Chondrocyte (in vitro differentiated cells): ENCODE results near the gene MBD6. TPM values are rescaled to one million over a fixed set of nuclear protein-coding genes. Genes with fewer than 3 reads are reported as not detected.
"Not testable (repeated sequence)": the region's sequence is repeated elsewhere in the genome, so short reads cannot be mapped to it uniquely, and the experiment has no call there.

Source experiments
- DNase-seq: peaks from one replicate; pipeline ENCODE4 v3.0.0; 2021; ENCODE audit warnings: mixed read lengths, low spot score
- H3K27ac Mint-ChIP-seq: one replicate; pipeline ENCODE4 v1.8.0; 2021; ENCODE audit warnings: mild to moderate bottlenecking, moderate library complexity, mixed read lengths; ENCODE audit not compliant: unreplicated experiment
- H3K27me3 Mint-ChIP-seq: 2 replicates; pipeline ENCODE4 v1.8.0; 2021; ENCODE audit warnings: low read depth, mixed read lengths
- H3K36me3 Mint-ChIP-seq: 2 replicates; pipeline ENCODE4 v1.8.0; 2021; ENCODE audit warnings: low read depth, mixed read lengths
- H3K4me1 Mint-ChIP-seq: 2 replicates; pipeline ENCODE4 v1.8.0; 2021; ENCODE audit warnings: low read depth, mild to moderate bottlenecking, mixed read lengths
- H3K4me3 Mint-ChIP-seq: one replicate; pipeline ENCODE4 v1.8.0; 2021; ENCODE audit warnings: mild to moderate bottlenecking, moderate library complexity, mixed read lengths; ENCODE audit not compliant: unreplicated experiment
- H3K9me3 Mint-ChIP-seq: 2 replicates; pipeline ENCODE4 v1.8.0; 2021; ENCODE audit warnings: low read depth, mixed read lengths
- total RNA-seq: library from RNA; stranded (reverse); gene quantifications from 3 replicates; pipeline ENCODE4 v1.2.1, GENCODE V29; 2021
- TF ChIP-seq, protein P1 (sequence below): fragments of 200-600 bp; sonication (generic); IDR thresholded peaks from 2 replicates; pipeline ENCODE4 v1.5.0; 2021; ENCODE audit warnings: antibody characterized with exemption, mild to moderate bottlenecking, moderate library complexity

MBD6 gene
- total RNA-seq, 1 donor from 2014 or later = 86.5 TPM

DNA sequence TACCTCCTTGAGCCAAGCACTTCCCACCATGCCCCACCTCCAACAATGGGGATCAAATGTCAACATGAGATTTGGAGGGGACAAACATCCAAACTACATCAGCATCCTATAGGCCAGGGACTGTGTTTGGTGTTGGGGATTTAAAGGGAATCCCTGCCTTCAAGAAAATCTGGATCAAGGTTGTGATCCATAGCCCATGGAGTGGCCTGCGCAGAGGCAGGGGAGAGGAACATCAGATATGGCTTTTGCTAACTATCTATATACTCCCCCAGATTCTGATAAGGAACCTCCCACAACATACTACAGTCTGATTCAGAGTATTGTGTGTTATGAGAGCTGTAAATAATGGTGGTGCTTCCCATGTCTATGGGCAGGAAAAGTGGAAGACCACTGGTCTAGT, 32.3 kb downstream of the MBD6 start:
- Mint-ChIP-seq H3K27me3 (no peaks in the 10 kb centered on the region), H3K9me3 (no peaks in the 10 kb centered on the region), H3K27ac (no peak overlapping the region), H3K36me3 (peaks cover 4% of the 10 kb centered on the region), H3K4me3 (no peak overlapping the region), H3K4me1 (peaks cover 39% of the 10 kb centered on the region)
- TF ChIP-seq, protein P1, sequence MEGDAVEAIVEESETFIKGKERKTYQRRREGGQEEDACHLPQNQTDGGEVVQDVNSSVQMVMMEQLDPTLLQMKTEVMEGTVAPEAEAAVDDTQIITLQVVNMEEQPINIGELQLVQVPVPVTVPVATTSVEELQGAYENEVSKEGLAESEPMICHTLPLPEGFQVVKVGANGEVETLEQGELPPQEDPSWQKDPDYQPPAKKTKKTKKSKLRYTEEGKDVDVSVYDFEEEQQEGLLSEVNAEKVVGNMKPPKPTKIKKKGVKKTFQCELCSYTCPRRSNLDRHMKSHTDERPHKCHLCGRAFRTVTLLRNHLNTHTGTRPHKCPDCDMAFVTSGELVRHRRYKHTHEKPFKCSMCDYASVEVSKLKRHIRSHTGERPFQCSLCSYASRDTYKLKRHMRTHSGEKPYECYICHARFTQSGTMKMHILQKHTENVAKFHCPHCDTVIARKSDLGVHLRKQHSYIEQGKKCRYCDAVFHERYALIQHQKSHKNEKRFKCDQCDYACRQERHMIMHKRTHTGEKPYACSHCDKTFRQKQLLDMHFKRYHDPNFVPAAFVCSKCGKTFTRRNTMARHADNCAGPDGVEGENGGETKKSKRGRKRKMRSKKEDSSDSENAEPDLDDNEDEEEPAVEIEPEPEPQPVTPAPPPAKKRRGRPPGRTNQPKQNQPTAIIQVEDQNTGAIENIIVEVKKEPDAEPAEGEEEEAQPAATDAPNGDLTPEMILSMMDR = no peak
- DNase-seq = no peak

DNA sequence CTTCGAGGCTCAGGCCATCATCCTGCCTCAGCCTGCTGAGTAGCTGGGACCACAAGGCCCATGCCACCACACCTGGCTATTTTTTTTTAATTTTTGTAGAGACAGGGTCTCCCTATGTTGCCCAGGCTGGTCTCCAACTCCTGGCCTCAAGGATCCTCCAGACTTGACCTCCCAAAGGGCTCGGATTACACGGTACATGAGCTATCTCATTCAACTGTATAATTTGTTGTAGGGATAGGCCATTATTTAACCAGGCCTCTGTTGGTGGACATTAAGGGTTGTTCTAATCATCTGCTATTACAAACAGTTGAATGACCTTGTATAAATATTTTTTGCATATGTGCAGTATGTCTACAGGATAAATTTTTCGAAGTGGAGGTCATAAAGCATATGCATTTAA, 36.2 kb downstream of the MBD6 start:
- Mint-ChIP-seq H3K4me3 (no peak overlapping the region), H3K9me3 (no peaks in the 10 kb centered on the region), H3K27me3 (peaks cover 8% of the 10 kb centered on the region), H3K4me1 (peaks cover 2% of the 10 kb centered on the region), H3K36me3 (peaks cover 8% of the 10 kb centered on the region), H3K27ac (no peak overlapping the region)
- TF ChIP-seq, protein P1 = no peak
- no peak for DNase-seq

DNA sequence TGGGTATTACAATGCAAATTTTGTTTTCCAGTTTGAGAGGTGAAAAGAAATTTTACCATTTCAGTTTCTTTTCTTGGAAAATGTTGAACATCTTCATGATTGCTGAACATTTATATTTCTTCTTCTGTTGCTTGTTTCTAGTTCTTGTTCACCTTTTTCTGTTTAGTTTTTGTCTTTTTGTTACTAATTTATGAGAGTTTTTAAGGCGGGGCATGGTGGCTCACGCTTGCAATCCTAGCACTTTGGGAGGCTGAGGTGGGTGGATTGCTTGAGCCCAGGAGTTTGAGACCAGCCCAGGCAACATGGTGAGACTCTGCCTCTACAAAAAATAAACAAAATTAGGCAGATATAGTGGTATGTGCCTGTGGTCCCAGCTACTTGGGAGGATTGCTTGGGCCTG, 37.9 kb downstream of the MBD6 start:
- DNase-seq = no peak
- Mint-ChIP-seq H3K27me3 (peaks cover 8% of the 10 kb centered on the region), H3K27ac (no peak overlapping the region), H3K36me3 (peaks cover 12% of the 10 kb centered on the region), H3K9me3 (no peaks in the 10 kb centered on the region), H3K4me3 (no peak overlapping the region), H3K4me1 (no peaks in the 10 kb centered on the region)
- TF ChIP-seq, protein P1 = no peak

DNA sequence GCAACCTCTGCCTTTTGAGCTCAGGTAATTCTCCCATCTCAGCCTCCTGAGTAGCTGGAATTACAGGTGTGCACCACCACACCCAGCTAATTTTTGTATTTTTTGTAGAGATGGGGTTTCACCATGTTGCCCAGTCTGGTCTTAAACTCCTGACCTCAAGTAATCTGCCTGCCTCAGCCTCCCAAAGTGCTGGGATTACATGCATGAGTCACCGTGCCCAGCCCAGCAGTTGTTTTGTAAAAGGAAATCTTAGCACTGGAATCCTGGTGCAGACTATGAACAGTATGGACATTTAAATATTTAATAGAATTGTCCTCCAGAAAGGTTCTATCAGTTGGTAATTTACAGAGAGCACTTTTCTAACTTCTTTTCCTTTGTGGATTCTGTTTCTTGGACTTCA, 38.5 kb downstream of the MBD6 start:
- not testable (repeated sequence) for H3K27ac Mint-ChIP-seq, H3K4me3 Mint-ChIP-seq, H3K4me1 Mint-ChIP-seq, DNase-seq, H3K27me3 Mint-ChIP-seq, H3K9me3 Mint-ChIP-seq
- peaks cover 12% of the 10 kb centered on the region for H3K36me3 Mint-ChIP-seq

DNA sequence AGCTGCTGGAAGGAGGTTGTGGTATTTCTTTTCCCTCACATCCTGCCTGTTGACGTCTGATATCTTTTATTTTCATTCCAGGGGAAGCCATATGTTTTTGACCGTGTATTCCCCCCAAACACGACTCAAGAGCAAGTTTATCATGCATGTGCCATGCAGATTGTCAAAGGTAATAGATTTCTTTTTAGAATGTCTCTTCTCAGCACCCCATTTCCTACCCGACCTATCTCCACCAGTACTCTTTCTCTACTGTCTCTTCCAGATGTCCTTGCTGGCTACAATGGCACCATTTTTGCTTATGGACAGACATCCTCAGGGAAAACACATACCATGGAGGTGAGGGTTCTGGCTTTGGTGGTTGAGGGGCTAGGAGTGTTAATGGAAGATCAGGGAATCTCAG, 40.7 kb downstream of the MBD6 start:
- DNase-seq = no peak
- Mint-ChIP-seq H3K9me3 (no peaks in the 10 kb centered on the region), H3K4me1 (no peaks in the 10 kb centered on the region), H3K27me3 (peaks cover 8% of the 10 kb centered on the region), H3K36me3 (peaks cover 16% of the 10 kb centered on the region), H3K4me3 (no peak overlapping the region), H3K27ac (no peak overlapping the region)
- TF ChIP-seq, protein P1 = no peak

DNA sequence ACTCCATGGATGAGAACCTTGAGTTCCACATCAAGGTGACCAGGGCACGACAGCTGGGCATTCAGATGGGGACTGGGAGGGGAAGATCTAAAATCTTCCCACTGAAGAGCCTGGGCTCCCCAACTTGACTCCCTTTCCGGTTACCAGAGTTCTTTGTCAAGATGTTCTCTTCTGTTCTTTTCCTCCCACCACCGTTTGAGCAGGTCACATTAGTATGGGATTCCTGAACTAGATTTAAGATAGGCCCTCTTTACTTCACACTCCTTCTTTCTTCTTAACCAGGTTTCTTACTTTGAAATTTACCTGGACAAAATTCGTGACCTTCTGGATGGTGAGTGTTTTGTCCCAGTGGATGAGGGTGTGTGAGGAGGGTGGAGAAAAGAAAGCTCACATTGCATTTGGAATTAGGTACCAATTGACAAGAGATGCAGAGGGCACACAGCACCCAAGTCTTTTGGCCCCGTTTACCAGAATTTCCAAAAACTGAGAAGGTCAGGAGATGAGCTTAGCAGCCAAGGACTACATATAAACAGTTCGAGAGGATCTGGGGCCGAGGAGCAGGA, 41.6 kb downstream of the MBD6 start:
- peaks cover 24% of the 10 kb centered on the region for H3K36me3 Mint-ChIP-seq
- H3K27me3 Mint-ChIP-seq = peaks cover 8% of the 10 kb centered on the region
- no peak for DNase-seq
- no peaks in the 10 kb centered on the region for H3K9me3 Mint-ChIP-seq
- TF ChIP-seq, protein P1 = no peak
- no peak overlapping the region for H3K4me3 Mint-ChIP-seq
- H3K27ac Mint-ChIP-seq = no peak overlapping the region
- H3K4me1 Mint-ChIP-seq = no peaks in the 10 kb centered on the region
